OCI-LY1 (cell line): ENCODE results near the gene RMC1.

Experiments
- CTCF ChIP-seq: fragments of 200-600 bp; sonication (generic), shearing (Covaris generic); IDR thresholded peaks from 2 replicates; pipeline ENCODE4 v1.5.1; 2017; ENCODE audit warnings: mild to moderate bottlenecking, antibody characterized with exemption, low read length, moderate library complexity, mixed read lengths
- EZH2 ChIP-seq: fragments of 200-600 bp; sonication (generic), shearing (Covaris generic); IDR thresholded peaks from 2 replicates; pipeline ENCODE4 v1.8.0; 2017; ENCODE audit warnings: borderline replicate concordance, mixed run types, mild to moderate bottlenecking, antibody characterized with exemption, low read length, moderate library complexity, mixed read lengths

GRCh38 chr18:23574611-23575308 is 71.4 kb downstream of the RMC1 start:
- TF ChIP-seq EZH2 (no peak), CTCF (no peak)
